ENCODE results near the gene CTSD. TPM values are rescaled to one million over a fixed set of nuclear protein-coding genes. Genes with fewer than 3 reads are reported as not detected.

CTSD gene
- polyA plus RNA-seq, 1 donor from 2014 or later: 30.5 TPM

- no peak overlapping the region for H3K27ac ChIP-seq (ENCODE audit: low read length)
- no peak overlapping the region for H2AFZ ChIP-seq (ENCODE audit: low read depth, low read length)
- TF ChIP-seq MXI1 (conservative IDR thresholded peaks at IDR 0.05; ENCODE audit: poor library complexity, severe bottlenecking) (no peak), CTCF (IDR thresholded peaks at IDR 0.05; ENCODE audit: poor library complexity, severe bottlenecking) (no peak), REST (IDR thresholded peaks at IDR 0.05; ENCODE audit: borderline replicate concordance) (no peak), SMC3 (conservative IDR thresholded peaks at IDR 0.05; ENCODE audit: poor library complexity) (no peak), POLR2AphosphoS5 (IDR thresholded peaks at IDR 0.05) (no peak), RAD21 (conservative IDR thresholded peaks at IDR 0.05) (no peak), EZH2 (IDR thresholded peaks at IDR 0.05; ENCODE audit: borderline replicate concordance, insufficient read depth, low read length, poor library complexity, severe bottlenecking) (no peak), EP300 (conservative IDR thresholded peaks at IDR 0.05; ENCODE audit: poor library complexity, severe bottlenecking) (no peak), TAF1 (IDR thresholded peaks at IDR 0.05; ENCODE audit: low read depth) (no peak)
- H3K79me2 ChIP-seq (replicated peaks; ENCODE audit: insufficient read depth, low read length): no peaks in the 10 kb centered on the region
- no peaks in the 10 kb centered on the region for H3K36me3 ChIP-seq (ENCODE audit: insufficient read depth, low read length)
- no peak overlapping the region for H3K4me2 ChIP-seq (ENCODE audit: low read length)
- no peaks in the 10 kb centered on the region for H3K9me3 ChIP-seq (ENCODE audit: low read length)
- peaks cover 20% of the 10 kb centered on the region for H3K27me3 ChIP-seq (ENCODE audit: insufficient read depth, low read depth, low read length)
- H4K20me1 ChIP-seq (ENCODE audit: insufficient read depth): no peaks in the 10 kb centered on the region
- H3F3A ChIP-seq (ENCODE audit: insufficient read depth, low read length, poor library complexity, severe bottlenecking): no peaks in the 10 kb centered on the region
- no peak overlapping the region for H3K9ac ChIP-seq (ENCODE audit: low read length)
- no peak overlapping the region for H3K4me3 ChIP-seq (ENCODE audit: low read length)
- H3K9me2 ChIP-seq (ENCODE audit: insufficient read depth, low read length): no peaks in the 10 kb centered on the region
Observed at GRCh38 chr11:1753229-1753928, 10.3 kb downstream of the CTSD start.

- no peak overlapping the region for H3K9ac ChIP-seq (ENCODE audit: low read length)
- no peak overlapping the region for H3K4me3 ChIP-seq (ENCODE audit: low read length)
- H3K27ac ChIP-seq (ENCODE audit: low read length): no peak overlapping the region
- H3K79me2 ChIP-seq (replicated peaks; ENCODE audit: insufficient read depth, low read length): no peaks in the 10 kb centered on the region
- TF ChIP-seq POLR2AphosphoS5 (IDR thresholded peaks at IDR 0.05): no peak
- H3F3A ChIP-seq (ENCODE audit: insufficient read depth, low read length, poor library complexity, severe bottlenecking): no peaks in the 10 kb centered on the region
- no peaks in the 10 kb centered on the region for H4K20me1 ChIP-seq (ENCODE audit: insufficient read depth)
- H3K27me3 ChIP-seq (ENCODE audit: insufficient read depth, low read depth, low read length): peaks cover 26% of the 10 kb centered on the region
- H3K36me3 ChIP-seq (ENCODE audit: insufficient read depth, low read length): no peaks in the 10 kb centered on the region
- no peaks in the 10 kb centered on the region for H3K9me2 ChIP-seq (ENCODE audit: insufficient read depth, low read length)
- H3K9me3 ChIP-seq (ENCODE audit: low read length): no peaks in the 10 kb centered on the region
- H2AFZ ChIP-seq (ENCODE audit: low read depth, low read length): no peak overlapping the region
- H3K4me2 ChIP-seq (ENCODE audit: low read length): no peak overlapping the region
Observed at GRCh38 chr11:1752907-1753228, 10.9 kb downstream of the CTSD start.

Data from neural cell (in vitro differentiated cells).